Caco-2 (cell line): Measurements from ENCODE around the gene AGAP2. TPM values are rescaled to one million over a fixed set of nuclear protein-coding genes. Genes with fewer than 3 reads are reported as not detected.

Experiments used
- BruUV-seq: library from RNA; stranded (reverse); fragments of 400-500 nt; replicated peaks from 2 replicates; lab custom pipeline; 2021; lab: Mats Ljungman, UMichigan
- CTCF ChIA-PET: fragments of 300-600 bp; sonication (Branson Sonifier 250); formaldehyde crosslinking; loops from one replicate; lab custom pipeline; 2022; ENCODE audit warnings: antibody characterized with exemption; lab: Charles Lee
- POLR2A ChIA-PET: fragments of 300-600 bp; sonication (Branson Sonifier 250); formaldehyde crosslinking; loops from one replicate; lab custom pipeline; 2022; ENCODE audit warnings: antibody characterized with exemption; lab: Charles Lee
- DNase-seq, 2 experiments: peaks; one replicate each; pipeline versions ENCODE4 v3.0.0 to v3.0.0-alpha.2; 2020 to 2022
- H3K27me3 ChIP-seq: replicated peaks from 2 replicates; pipeline ENCODE4 v1.6.0; 2011; ENCODE audit warnings: low read length; ENCODE audit not compliant: control insufficient read depth, insufficient read depth
- H3K36me3 ChIP-seq: 2 replicates; pipeline ENCODE4 v1.5.1; 2011; ENCODE audit warnings: low read length; ENCODE audit not compliant: control insufficient read depth, insufficient read depth
- H3K4me1 ChIP-seq: fragments of 250-450 bp; sonication (Bioruptor Pico); 2 replicates; pipeline ENCODE4 v1.5.1; 2020; ENCODE audit warnings: mild to moderate bottlenecking
- H3K4me3 ChIP-seq: 2 replicates; pipeline ENCODE4 v1.5.1; 2011; ENCODE audit warnings: low read depth, mild to moderate bottlenecking, control low read depth, low read length
- H3K9me3 ChIP-seq: fragments of 250-450 bp; sonication (Bioruptor Pico); 2 replicates; pipeline ENCODE4 v1.5.1; 2020; ENCODE audit warnings: mild to moderate bottlenecking, moderate library complexity
- H3K27ac Mint-ChIP-seq: one replicate; pipeline ENCODE4 v1.8.0; 2022; ENCODE audit warnings: mixed read lengths; ENCODE audit not compliant: unreplicated experiment
- H3K27me3 Mint-ChIP-seq: one replicate; pipeline ENCODE4 v1.8.0; 2022; ENCODE audit warnings: mixed read lengths; ENCODE audit not compliant: insufficient read depth, unreplicated experiment
- H3K36me3 Mint-ChIP-seq: one replicate; pipeline ENCODE4 v1.8.0; 2022; ENCODE audit warnings: mild to moderate bottlenecking, mixed read lengths; ENCODE audit not compliant: insufficient read depth, unreplicated experiment
- H3K4me1 Mint-ChIP-seq: one replicate; pipeline ENCODE4 v1.8.0; 2022; ENCODE audit warnings: low read depth, mixed read lengths; ENCODE audit not compliant: unreplicated experiment
- H3K4me3 Mint-ChIP-seq: one replicate; pipeline ENCODE4 v1.8.0; 2022; ENCODE audit warnings: mild to moderate bottlenecking, moderate library complexity, mixed read lengths; ENCODE audit not compliant: unreplicated experiment
- H3K9me3 Mint-ChIP-seq: one replicate; pipeline ENCODE4 v1.8.0; 2022; ENCODE audit warnings: mixed read lengths; ENCODE audit not compliant: unreplicated experiment
- CTCF ChIP-seq, 2 experiments: fragments of 200-600 bp in 1 of 2; IDR thresholded peaks; 1 replicate in 1 of 2; 2 replicates in 1 of 2; pipeline versions ENCODE4 v1.5.1 to v1.8.0; 2011 to 2022; ENCODE audit warnings: antibody characterized with exemption in 1 of 2, control low read depth in 1 of 2, inconsistent platforms in 1 of 2, low read depth in 1 of 2, low read length in 1 of 2, mild to moderate bottlenecking in 1 of 2, moderate library complexity in 1 of 2; ENCODE audit not compliant: insufficient read depth in 1 of 2, severe bottlenecking in 1 of 2, unreplicated experiment in 1 of 2
- intact Hi-C: fragments of 100-400 bp; cut with micrococcal nuclease; formaldehyde crosslinking; loops from one replicate; pipeline ENCODE4 v1.10.0; 2022; ENCODE audit not compliant: unreplicated experiment
- total RNA-seq: library from RNA; stranded (reverse); gene quantifications from 2 replicates; pipeline ENCODE4 v1.2.3, GENCODE V29; 2022

AGAP2 gene
- total RNA-seq, 1 experiment from 2014 or later = 0.09 TPM

DNA sequence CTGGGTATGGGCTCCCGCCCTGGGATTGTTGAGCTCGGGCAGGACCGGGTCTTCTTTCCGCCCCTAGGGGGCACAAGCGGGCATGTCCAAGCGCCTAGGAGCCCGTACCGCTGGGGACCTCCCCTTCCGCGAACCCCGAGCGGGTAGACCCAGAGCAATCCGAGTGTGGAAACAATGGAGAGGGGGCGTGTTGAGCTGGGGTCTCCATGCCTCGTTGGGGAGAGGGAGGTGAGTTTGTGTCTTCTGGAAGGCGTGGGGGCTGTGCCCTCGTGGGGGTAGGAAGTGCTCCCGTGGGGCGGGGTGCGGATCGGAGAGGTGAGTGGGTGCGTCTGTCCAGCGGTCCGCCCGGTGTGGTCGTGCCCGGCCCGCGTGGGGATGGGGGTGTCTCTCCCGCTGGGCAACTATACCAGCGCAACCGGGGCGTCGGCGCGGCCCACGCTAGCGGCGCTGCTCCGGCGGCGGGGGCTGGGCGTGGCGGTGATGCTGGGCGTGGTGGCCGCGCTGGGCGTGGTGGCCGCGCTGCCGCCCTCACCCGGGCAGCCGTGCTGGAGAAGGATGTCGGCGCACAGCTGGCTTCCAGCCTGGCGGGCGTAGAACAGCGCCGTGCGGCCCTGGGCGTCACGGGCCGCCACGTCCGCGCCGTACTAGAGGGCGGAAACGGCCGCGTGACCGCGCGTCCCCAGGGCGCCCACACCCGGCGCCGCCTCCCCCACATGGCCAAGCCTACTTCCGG lies 12.2 kb downstream of the AGAP2 start:
- ChIA-PET POLR2A (no interaction called here), CTCF (interaction anchor here (0.6 to 2.0 kb wide), 7 partner anchors 10 to 273 kb away, joined by 3 to 32 read pairs (median 5); partner anchors contain the start of gene TSPAN31)
- Mint-ChIP-seq H3K36me3 (peaks cover 12% of the 10 kb centered on the region), H3K9me3 (no peaks in the 10 kb centered on the region), H3K27me3 (peaks cover 12% of the 10 kb centered on the region), H3K27ac (peak overlapping the region; percentile 45), H3K4me3 (peak overlapping the region; percentile 85), H3K4me1 (no peaks in the 10 kb centered on the region)
- Histone ChIP-seq H3K36me3 (no peaks in the 10 kb centered on the region), H3K4me1 (no peaks in the 10 kb centered on the region), H3K9me3 (no peaks in the 10 kb centered on the region), H3K4me3 (peak overlapping the region; percentile 55), H3K27me3 (no peaks in the 10 kb centered on the region)
- intact Hi-C loops = loop anchor here (1.0 to 5.0 kb wide), 2 partner anchors 10 to 204 kb away; partner anchors contain the start of genes DDIT3 and MBD6
- peak; percentile 76 to 89 for TF ChIP-seq CTCF (IDR thresholded peaks at IDR 0.05; ENCODE audit: insufficient read depth in 1 of 2, low read depth in 1 of 2, low read length in 1 of 2, severe bottlenecking in 1 of 2, unreplicated experiment in 1 of 2)
- no TSS peak for BruUV-seq
- DNase-seq = peak; percentile 83 to 91

DNA sequence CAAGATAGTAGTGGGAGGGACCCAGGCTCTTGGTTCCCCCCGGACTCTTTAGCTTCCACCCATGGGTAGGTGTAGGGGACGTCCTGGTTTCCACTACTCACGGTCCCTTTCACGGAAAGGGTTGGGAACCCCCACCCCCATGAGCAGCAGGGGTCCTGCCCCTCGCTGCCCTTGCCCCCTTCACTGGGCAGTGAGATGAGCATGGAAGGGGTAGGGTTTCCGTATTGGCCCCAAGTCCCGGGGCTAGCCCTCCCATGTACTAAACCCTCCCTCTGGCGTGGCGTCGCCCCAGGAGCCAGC lies 12.7 kb downstream of the AGAP2 start:
- peak overlapping the region; percentile 45 for H3K27ac Mint-ChIP-seq
- intact Hi-C loops = loop anchor here (1.0 to 5.0 kb wide), 2 partner anchors 10 to 204 kb away; partner anchors contain the start of genes DDIT3 and MBD6
- ChIA-PET POLR2A (no interaction called here), CTCF (interaction anchor here (0.6 to 2.0 kb wide), 7 partner anchors 10 to 273 kb away, joined by 3 to 32 read pairs (median 5); partner anchors contain the start of gene TSPAN31)
- Histone ChIP-seq H3K27me3 (no peaks in the 10 kb centered on the region), H3K4me3 (peak overlapping the region; percentile 55), H3K9me3 (no peaks in the 10 kb centered on the region), H3K36me3 (no peaks in the 10 kb centered on the region), H3K4me1 (no peaks in the 10 kb centered on the region)
- peaks cover 12% of the 10 kb centered on the region for H3K27me3 Mint-ChIP-seq
- H3K9me3 Mint-ChIP-seq = no peaks in the 10 kb centered on the region
- no TSS peak for BruUV-seq
- H3K36me3 Mint-ChIP-seq = peaks cover 12% of the 10 kb centered on the region
- H3K4me1 Mint-ChIP-seq = no peaks in the 10 kb centered on the region
- peak overlapping the region; percentile 85 for H3K4me3 Mint-ChIP-seq
- no peak for TF ChIP-seq CTCF (IDR thresholded peaks at IDR 0.05; ENCODE audit: insufficient read depth in 1 of 2, low read depth in 1 of 2, low read length in 1 of 2, severe bottlenecking in 1 of 2, unreplicated experiment in 1 of 2)
- no peak for DNase-seq

- peak overlapping the region; percentile 85 for H3K4me3 Mint-ChIP-seq
- no peaks in the 10 kb centered on the region for H3K9me3 Mint-ChIP-seq
- Histone ChIP-seq H3K4me1 (no peaks in the 10 kb centered on the region), H3K9me3 (no peaks in the 10 kb centered on the region), H3K27me3 (no peaks in the 10 kb centered on the region), H3K36me3 (no peaks in the 10 kb centered on the region), H3K4me3 (no peak overlapping the region)
- CTCF ChIA-PET = interaction anchor here (1.2 to 2.0 kb wide), 5 partner anchors 10 to 272 kb away, joined by 3 to 32 read pairs (median 10); partner anchors contain the start of gene TSPAN31
- no peak for DNase-seq
- no peak overlapping the region for H3K27ac Mint-ChIP-seq
- no peaks in the 10 kb centered on the region for H3K4me1 Mint-ChIP-seq
- H3K27me3 Mint-ChIP-seq = peaks cover 12% of the 10 kb centered on the region
- no TSS peak for BruUV-seq
- TF ChIP-seq CTCF (IDR thresholded peaks at IDR 0.05; ENCODE audit: insufficient read depth in 1 of 2, low read depth in 1 of 2, low read length in 1 of 2, severe bottlenecking in 1 of 2, unreplicated experiment in 1 of 2) = no peak
- H3K36me3 Mint-ChIP-seq = peaks cover 12% of the 10 kb centered on the region
- POLR2A ChIA-PET = no interaction called here
- intact Hi-C loops = loop anchor here (5.0 kb wide), 1 partner anchor 203 kb away; the partner anchor contains the start of genes DDIT3 and MBD6
Measured at GRCh38 chr12:57724936-57725740, 13.4 kb downstream of the AGAP2 start.
